Ovary (tissue), 9 donors: ENCODE measurements around the gene C10orf88. TPM values are rescaled to one million over a fixed set of nuclear protein-coding genes. Genes with fewer than 3 reads are reported as not detected.

ENCODE experiments used
- DNase-seq, 5 donors: peaks; one replicate each; pipeline ENCODE4 v3.0.0-alpha.2; 2019 to 2020
- H3K27ac ChIP-seq, 2 donors: fragments of 200-600 bp; one replicate each; pipeline versions ENCODE4 v1.5.1 to v1.8.0; 2019 to 2022
- H3K27me3 ChIP-seq: fragments of 200-600 bp; one replicate; pipeline ENCODE4 v1.8.0; 2022
- H3K36me3 ChIP-seq: fragments of 200-600 bp; sonication (generic); one replicate; pipeline ENCODE4 v1.5.1; 2019
- H3K4me1 ChIP-seq: one replicate; pipeline ENCODE4 v1.8.1; 2013; ENCODE audit warnings: mild to moderate bottlenecking, moderate library complexity; ENCODE audit not compliant: insufficient read depth
- H3K4me3 ChIP-seq: fragments of 200-600 bp; sonication (generic); one replicate; pipeline ENCODE4 v1.5.1; 2017
- H3K9me3 ChIP-seq, 2 donors: fragments of 200-600 bp in 1 of 2; sonication (generic) in 1 of 2; one replicate each; pipeline versions ENCODE4 v1.5.1 to v1.8.1; 2013 to 2019; ENCODE audit warnings: mild to moderate bottlenecking in 1 of 2, moderate library complexity in 1 of 2
- EP300 ChIP-seq: sonication (generic); formaldehyde crosslinking; IDR thresholded peaks from one replicate; pipeline ENCODE4 v1.6.1; 2017; ENCODE audit warnings: antibody characterized with exemption
- POLR2A ChIP-seq: fragments of 450-650 bp; IDR thresholded peaks from one replicate; pipeline ENCODE4 v1.6.1; 2017; ENCODE audit warnings: antibody characterized with exemption, mild to moderate bottlenecking, moderate library complexity
- WGBS, 3 donors: extraction: QIAGEN DNeasy Blood & Tissue Kit in 1 of 3; methylation state at CpG; one replicate each; pipeline versions ENCODE4 v1.1.5 to v1.1.7; 2013 to 2017; 5-methylcytosine and 5-hydroxymethylcytosine counted together
- intact Hi-C, 4 donors: fragments of 100-400 bp; cut with DNase I; formaldehyde crosslinking; loops; one replicate each; pipeline versions ENCODE4 v1.11.0 to v1.15.1; 2022 to 2023
- polyA plus RNA-seq, 2 donors: library from polyadenylated mRNA; stranded (reverse); fragments of 200-250 nt in 1 of 2; fragments of 350-450 nt in 1 of 2; fragmentation: Illumina TruSeq in 1 of 2; extraction: RNeasy Lipid Tissue Mini Kit (QIAGEN cat#74804) in 1 of 2; gene quantifications; one replicate each; pipeline ENCODE4 v1.2.3, GENCODE V29; 2013 to 2014
- total RNA-seq, 7 donors: library from RNA; depleted of rRNA in 2 of 7; stranded (reverse); fragments of >200 nt in 2 of 7; fragmentation: NEBNext Ultra II Directional in 3 of 7; extraction: Animal tissue kit (Norgen Biotek cat#: 25700) in 3 of 7; gene quantifications; one replicate each; pipeline versions ENCODE4 v1.1.0 to v1.2.4, GENCODE V29; 2016 to 2023
- TF ChIP-seq, protein P1 (sequence below), 3 donors: fragments of 450-650 bp in 2 of 3; fragments of 200-600 bp in 1 of 3; IDR thresholded peaks; one replicate each; pipeline versions ENCODE4 v1.5.1 to v1.8.0; 2016 to 2022; ENCODE audit warnings: antibody characterized with exemption in 3 of 3, mild to moderate bottlenecking in 1 of 3
- donor health status: DM: no; HTN: no; CAD: no; lungs with moderate emphysema.
- donor health status: DM: no; HTN: no; CAD: no.
- donor health status: Bipolar disorder and iron deficiency.
- donor health status: DM: yes; HTN: yes; CAD: no.
- donor health status: DM: no; HTN: no; CAD: no.
- donor health status: DM: yes; HTN: yes; CAD: no.

The C10orf88 gene
- total and polyA plus RNA-seq, 9 donors: 3.0 to 9.7 (median 7.2) TPM

- Histone ChIP-seq H3K4me1 (no peaks in the 10 kb centered on the region), H3K27me3 (no peaks in the 10 kb centered on the region), H3K36me3 (no peaks in the 10 kb centered on the region), H3K4me3 (no peak overlapping the region), H3K27ac (no peak overlapping the region), H3K9me3 (no peaks in the 10 kb centered on the region)
- 80 to 91% (median 86%) methylated on average over 6 of the region's 6 CpGs for WGBS, 3 donors
- DNase-seq: no peak
- TF ChIP-seq POLR2A (no peak), EP300 (no peak)
- TF ChIP-seq, protein P1, sequence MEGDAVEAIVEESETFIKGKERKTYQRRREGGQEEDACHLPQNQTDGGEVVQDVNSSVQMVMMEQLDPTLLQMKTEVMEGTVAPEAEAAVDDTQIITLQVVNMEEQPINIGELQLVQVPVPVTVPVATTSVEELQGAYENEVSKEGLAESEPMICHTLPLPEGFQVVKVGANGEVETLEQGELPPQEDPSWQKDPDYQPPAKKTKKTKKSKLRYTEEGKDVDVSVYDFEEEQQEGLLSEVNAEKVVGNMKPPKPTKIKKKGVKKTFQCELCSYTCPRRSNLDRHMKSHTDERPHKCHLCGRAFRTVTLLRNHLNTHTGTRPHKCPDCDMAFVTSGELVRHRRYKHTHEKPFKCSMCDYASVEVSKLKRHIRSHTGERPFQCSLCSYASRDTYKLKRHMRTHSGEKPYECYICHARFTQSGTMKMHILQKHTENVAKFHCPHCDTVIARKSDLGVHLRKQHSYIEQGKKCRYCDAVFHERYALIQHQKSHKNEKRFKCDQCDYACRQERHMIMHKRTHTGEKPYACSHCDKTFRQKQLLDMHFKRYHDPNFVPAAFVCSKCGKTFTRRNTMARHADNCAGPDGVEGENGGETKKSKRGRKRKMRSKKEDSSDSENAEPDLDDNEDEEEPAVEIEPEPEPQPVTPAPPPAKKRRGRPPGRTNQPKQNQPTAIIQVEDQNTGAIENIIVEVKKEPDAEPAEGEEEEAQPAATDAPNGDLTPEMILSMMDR (IDR thresholded peaks at IDR 0.05): no peak
- intact Hi-C loops: no loop called here
Observed at GRCh38 chr10:122986335-122986734, 32.3 kb upstream of the C10orf88 start.

DNA sequence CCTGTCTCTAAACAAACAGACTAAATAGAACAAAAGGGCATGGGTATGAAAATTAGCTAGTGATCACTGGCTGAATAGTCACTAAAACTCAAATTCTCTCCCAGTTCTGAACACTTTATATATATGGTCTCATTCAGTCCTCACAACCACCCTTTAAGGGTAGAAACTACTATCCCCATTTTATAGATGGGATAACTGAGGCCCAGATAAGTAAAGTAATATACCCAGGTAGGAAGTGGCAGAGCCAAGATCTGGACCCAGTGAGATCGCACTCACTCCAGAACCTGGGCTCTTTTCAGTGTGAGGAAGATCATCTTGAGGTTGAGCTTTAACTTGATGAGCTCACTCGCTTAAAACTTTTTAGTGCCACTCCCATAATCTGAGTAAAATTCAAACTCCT is 30.7 kb upstream of the C10orf88 start:
- no peak for DNase-seq
- TF ChIP-seq EP300 (no peak), POLR2A (no peak)
- TF ChIP-seq, protein P1 (IDR thresholded peaks at IDR 0.05): no peak
- WGBS, 3 donors: 95 to 97% (median 97%) methylated on average over 2 of the region's 2 CpGs

GRCh38 chr10:122983898-122984297 is 29.9 kb upstream of the C10orf88 start:
- no peak overlapping the region for H3K4me3 ChIP-seq
- DNase-seq: no peak
- H3K4me1 ChIP-seq: no peaks in the 10 kb centered on the region
- no peaks in the 10 kb centered on the region for H3K9me3 ChIP-seq
- H3K27me3 ChIP-seq: no peaks in the 10 kb centered on the region
- intact Hi-C loops: no loop called here
- WGBS, 3 donors: 95 to 96% (median 95%) methylated on average over 6 of the region's 6 CpGs
- no peaks in the 10 kb centered on the region for H3K36me3 ChIP-seq
- TF ChIP-seq EP300 (no peak), POLR2A (no peak)
- TF ChIP-seq, protein P1 (IDR thresholded peaks at IDR 0.05): no peak
- H3K27ac ChIP-seq: no peak overlapping the region

More for the DNA sequence above, 30.7 kb upstream of the C10orf88 start:
- no peak overlapping the region for H3K4me3 ChIP-seq
- no peaks in the 10 kb centered on the region for H3K9me3 ChIP-seq
- H3K4me1 ChIP-seq: no peaks in the 10 kb centered on the region
- H3K27ac ChIP-seq: no peak overlapping the region
- intact Hi-C loops: no loop called here
- H3K27me3 ChIP-seq: no peaks in the 10 kb centered on the region
- H3K36me3 ChIP-seq: no peaks in the 10 kb centered on the region

DNA sequence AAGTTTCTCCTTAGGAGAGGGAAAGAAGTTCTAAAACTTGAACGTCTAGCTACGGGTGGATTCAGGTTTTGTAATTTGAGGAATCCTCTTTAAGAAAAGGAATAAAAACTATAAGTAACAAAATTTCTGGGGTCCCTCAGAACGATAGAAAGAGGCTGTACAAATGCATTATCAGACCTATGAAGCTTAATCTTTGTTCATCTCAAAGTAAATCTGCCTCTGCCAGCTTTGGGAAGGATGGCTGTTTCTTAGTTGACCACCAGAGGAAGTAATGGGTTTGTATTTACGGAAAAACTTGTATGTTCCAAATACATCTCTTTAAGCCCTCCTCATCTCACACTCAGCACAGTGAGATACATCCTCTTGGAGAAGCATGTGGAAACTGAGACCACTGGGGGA is 27.0 kb upstream of the C10orf88 start:
- WGBS, 3 donors: 2 to 8% (median 3%) methylated on average over 4 of the region's 4 CpGs

More for the DNA sequence above, 27.0 kb upstream of the C10orf88 start:
- no peaks in the 10 kb centered on the region for H3K4me1 ChIP-seq
- TF ChIP-seq POLR2A (no peak), EP300 (no peak)
- TF ChIP-seq, protein P1 (IDR thresholded peaks at IDR 0.05): peak in 2 of 3 donors; percentile 31 to 39
- peak overlapping the region; percentile 72 for H3K4me3 ChIP-seq
- H3K9me3 ChIP-seq: no peaks in the 10 kb centered on the region
- peak overlapping the region in 1 of 2 donors; percentile 96 for H3K27ac ChIP-seq
- no peak for DNase-seq
- no peaks in the 10 kb centered on the region for H3K36me3 ChIP-seq
- intact Hi-C loops: no loop called here
- no peaks in the 10 kb centered on the region for H3K27me3 ChIP-seq
